OCI-LY1 (cell line): ENCODE data around the gene DENND1B.
A peak's percentile ranks its signal among the peaks of the same experiment; 100 is the strongest.

Experiments used
- H2AFZ ChIP-seq: fragments of 200-600 bp; sonication (generic), shearing (Covaris generic); 2 replicates; pipeline ENCODE4 v1.6.0; 2014; ENCODE audit warnings: antibody characterized with exemption, mild to moderate bottlenecking, low read length
- H3F3A ChIP-seq: fragments of 200-600 bp; sonication (generic), shearing (Covaris generic); 2 replicates; pipeline ENCODE4 v1.6.0; 2014; ENCODE audit warnings: mild to moderate bottlenecking, antibody characterized with exemption, low read length, moderate library complexity; ENCODE audit not compliant: insufficient read depth
- H3K27ac ChIP-seq: fragments of 200-600 bp; sonication (generic); 2 replicates; pipeline ENCODE4 v1.5.1; 2014; ENCODE audit warnings: low read length, mixed run types, mild to moderate bottlenecking, low read depth; ENCODE audit not compliant: poor library complexity, severe bottlenecking
- H3K27me3 ChIP-seq: fragments of 200-600 bp; sonication (generic); 2 replicates; pipeline ENCODE4 v1.6.0; 2014; ENCODE audit warnings: antibody characterized with exemption, mild to moderate bottlenecking, low read length, moderate library complexity; ENCODE audit not compliant: insufficient read depth
- H3K36me3 ChIP-seq: fragments of 200-600 bp; sonication (generic); 2 replicates; pipeline ENCODE4 v1.6.1; 2014; ENCODE audit warnings: mild to moderate bottlenecking, antibody characterized with exemption, low read length, moderate library complexity, mixed read lengths; ENCODE audit not compliant: insufficient read depth
- H3K4me1 ChIP-seq: fragments of 200-600 bp; sonication (generic); 2 replicates; pipeline ENCODE4 v1.5.1; 2014; ENCODE audit warnings: mild to moderate bottlenecking, low read length, moderate library complexity; ENCODE audit not compliant: insufficient read depth, severe bottlenecking
- H3K4me2 ChIP-seq: fragments of 200-600 bp; sonication (generic), shearing (Covaris generic); 2 replicates; pipeline ENCODE4 v1.6.1; 2014; ENCODE audit warnings: low read length
- H3K4me3 ChIP-seq: fragments of 200-600 bp; sonication (generic); 2 replicates; pipeline ENCODE4 v1.5.1; 2014; ENCODE audit warnings: low read length, low read depth, mild to moderate bottlenecking, mixed read lengths; ENCODE audit not compliant: poor library complexity, severe bottlenecking
- H3K79me2 ChIP-seq: fragments of 200-600 bp; shearing (Covaris generic); 2 replicates; pipeline ENCODE4 v1.6.1; 2016; ENCODE audit warnings: mixed run types, low read length, mixed read lengths; ENCODE audit not compliant: insufficient read depth
- H3K9ac ChIP-seq: fragments of 200-600 bp; sonication (generic), shearing (Covaris generic); 2 replicates; pipeline ENCODE4 v1.6.1; 2014; ENCODE audit warnings: mild to moderate bottlenecking, low read length, mixed read lengths
- H3K9me2 ChIP-seq: fragments of 200-600 bp; sonication (generic), shearing (Covaris generic); 2 replicates; pipeline ENCODE4 v1.6.1; 2014; ENCODE audit warnings: low read depth, mild to moderate bottlenecking, low read length, mixed read lengths
- H3K9me3 ChIP-seq: fragments of 200-600 bp; shearing (Covaris generic); 2 replicates; pipeline ENCODE4 v1.6.1; 2014; ENCODE audit warnings: low read length, mixed read lengths
- H4K20me1 ChIP-seq: fragments of 200-600 bp; sonication (generic), shearing (Covaris generic); 2 replicates; pipeline ENCODE4 v1.6.0; 2016; ENCODE audit warnings: mild to moderate bottlenecking, low read length; ENCODE audit not compliant: insufficient read depth
- EZH2 ChIP-seq: fragments of 200-600 bp; sonication (generic), shearing (Covaris generic); IDR thresholded peaks from 2 replicates; pipeline ENCODE4 v1.8.0; 2017; ENCODE audit warnings: borderline replicate concordance, mixed run types, mild to moderate bottlenecking, antibody characterized with exemption, low read length, moderate library complexity, mixed read lengths
- TF ChIP-seq, protein P1 (sequence below): fragments of 200-600 bp; sonication (generic), shearing (Covaris generic); IDR thresholded peaks from 2 replicates; pipeline ENCODE4 v1.5.1; 2017; ENCODE audit warnings: mild to moderate bottlenecking, antibody characterized with exemption, low read length, moderate library complexity, mixed read lengths

DENND1B gene

DNA sequence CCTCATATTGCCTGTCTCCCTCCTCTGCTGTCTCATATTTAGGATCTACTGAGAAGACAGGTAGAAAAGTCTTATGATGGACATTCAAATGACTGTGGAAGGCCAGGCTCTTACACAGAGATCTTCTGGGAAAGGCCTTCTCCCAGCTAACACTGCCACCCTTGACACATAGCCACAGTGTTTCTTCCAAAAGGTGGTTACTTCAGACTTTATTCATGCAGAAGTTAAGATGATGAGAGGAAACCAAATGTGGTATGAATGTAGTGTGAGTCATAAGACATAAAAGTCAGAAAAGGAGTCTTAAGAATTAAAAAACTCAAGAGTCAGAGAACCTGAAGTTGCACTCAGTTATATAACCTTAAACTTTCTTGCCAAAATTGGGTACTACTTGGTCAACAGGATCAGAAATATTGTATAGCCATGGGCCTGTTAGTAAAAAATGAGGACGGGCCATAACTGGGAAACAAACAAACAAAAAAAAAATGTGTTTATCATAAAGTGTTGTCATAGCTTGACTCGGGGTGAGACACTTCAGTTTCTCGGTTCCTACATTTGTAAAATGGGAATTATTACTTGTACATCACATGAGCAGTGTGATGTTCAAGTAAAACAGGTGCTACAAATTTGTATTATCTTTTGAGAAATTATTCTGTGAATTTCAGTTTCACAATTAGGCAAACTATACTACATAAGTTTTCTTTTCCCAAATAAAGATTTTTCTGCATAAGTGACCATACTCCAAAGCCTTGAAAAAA is 1.2 kb upstream of the DENND1B start:
- Histone ChIP-seq H3K27me3 (no peaks in the 10 kb centered on the region), H3K79me2 (peaks cover 30% of the 10 kb centered on the region), H2AFZ (peak overlapping the region; percentile 92; the same call in 1 of the 2 replicates), H3K9ac (peak overlapping the region; percentile 86; the same call in 1 of the 2 replicates), H3K9me3 (peaks cover 3% of the 10 kb centered on the region; the same call in 1 of the 2 replicates), H3K4me1 (peaks cover 51% of the 10 kb centered on the region), H3K4me3 (peak overlapping the region; percentile 79), H3K36me3 (0 out of 2 replicates have a peak, but pooled peaks cover 3% of the 10 kb centered on the region), H3K4me2 (peak overlapping the region; percentile 81), H4K20me1 (no peaks in the 10 kb centered on the region), H3K27ac (peak overlapping the region; percentile 94), H3F3A (peaks cover 3% of the 10 kb centered on the region; the same call in 1 of the 2 replicates), H3K9me2 (no peaks in the 10 kb centered on the region)
- TF ChIP-seq EZH2: no peak
- TF ChIP-seq, protein P1, sequence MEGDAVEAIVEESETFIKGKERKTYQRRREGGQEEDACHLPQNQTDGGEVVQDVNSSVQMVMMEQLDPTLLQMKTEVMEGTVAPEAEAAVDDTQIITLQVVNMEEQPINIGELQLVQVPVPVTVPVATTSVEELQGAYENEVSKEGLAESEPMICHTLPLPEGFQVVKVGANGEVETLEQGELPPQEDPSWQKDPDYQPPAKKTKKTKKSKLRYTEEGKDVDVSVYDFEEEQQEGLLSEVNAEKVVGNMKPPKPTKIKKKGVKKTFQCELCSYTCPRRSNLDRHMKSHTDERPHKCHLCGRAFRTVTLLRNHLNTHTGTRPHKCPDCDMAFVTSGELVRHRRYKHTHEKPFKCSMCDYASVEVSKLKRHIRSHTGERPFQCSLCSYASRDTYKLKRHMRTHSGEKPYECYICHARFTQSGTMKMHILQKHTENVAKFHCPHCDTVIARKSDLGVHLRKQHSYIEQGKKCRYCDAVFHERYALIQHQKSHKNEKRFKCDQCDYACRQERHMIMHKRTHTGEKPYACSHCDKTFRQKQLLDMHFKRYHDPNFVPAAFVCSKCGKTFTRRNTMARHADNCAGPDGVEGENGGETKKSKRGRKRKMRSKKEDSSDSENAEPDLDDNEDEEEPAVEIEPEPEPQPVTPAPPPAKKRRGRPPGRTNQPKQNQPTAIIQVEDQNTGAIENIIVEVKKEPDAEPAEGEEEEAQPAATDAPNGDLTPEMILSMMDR: no peak

DNA sequence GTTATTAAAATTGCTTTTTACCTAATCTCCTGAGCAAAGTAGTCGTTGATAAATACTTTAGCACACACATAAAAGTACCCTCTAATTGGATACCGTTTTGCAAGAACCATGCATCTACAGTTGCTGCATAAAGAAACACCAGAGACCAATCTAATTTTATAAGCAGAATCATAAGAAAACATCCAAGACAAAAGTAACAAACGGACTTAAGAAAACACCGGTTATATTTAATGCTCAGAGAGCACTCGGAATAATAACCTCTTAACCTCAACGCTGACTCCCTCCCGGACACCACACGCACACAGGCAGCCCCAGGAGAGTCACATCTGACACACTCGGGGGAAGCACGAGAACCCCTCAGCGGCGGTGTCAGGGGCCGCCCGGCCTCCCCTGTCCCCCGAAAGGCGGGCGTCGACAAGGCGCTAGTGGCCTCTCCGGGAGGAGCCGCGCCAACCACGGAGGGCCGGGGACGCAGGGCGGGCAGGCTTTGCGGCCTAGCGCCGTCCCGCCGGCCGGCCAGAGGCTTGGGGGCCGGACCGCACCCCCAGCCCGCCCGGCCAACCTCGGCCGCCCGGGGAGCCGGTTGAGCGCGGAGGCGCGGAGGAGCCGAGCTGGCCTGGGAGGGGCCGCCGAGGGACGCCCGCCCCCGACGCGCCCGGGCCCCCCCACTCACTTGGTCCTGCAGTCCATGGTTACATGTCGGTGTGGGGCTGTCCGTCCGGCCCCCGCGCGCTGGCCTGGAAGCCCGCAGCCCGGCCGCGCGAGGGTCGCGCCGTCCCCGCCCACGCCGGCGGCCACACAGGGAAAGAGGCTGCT is 606 bp downstream of the DENND1B start:
- H3K36me3 ChIP-seq: 0 out of 2 replicates have a peak, but pooled peaks cover 6% of the 10 kb centered on the region
- no peak overlapping the region for H2AFZ ChIP-seq
- no peaks in the 10 kb centered on the region for H4K20me1 ChIP-seq
- peak overlapping the region; percentile 81 for H3K4me2 ChIP-seq
- H3K27me3 ChIP-seq: no peaks in the 10 kb centered on the region
- H3K4me1 ChIP-seq: peaks cover 52% of the 10 kb centered on the region
- no peaks in the 10 kb centered on the region for H3K9me2 ChIP-seq
- H3K9me3 ChIP-seq: peaks cover 3% of the 10 kb centered on the region; the same call in 1 of the 2 replicates
- peak overlapping the region; percentile 94 for H3K27ac ChIP-seq
- H3K4me3 ChIP-seq: peak overlapping the region; percentile 79
- H3K9ac ChIP-seq: peak overlapping the region; percentile 86
- H3K79me2 ChIP-seq: peaks cover 37% of the 10 kb centered on the region
- H3F3A ChIP-seq: peaks cover 3% of the 10 kb centered on the region; the same call in 1 of the 2 replicates
- TF ChIP-seq EZH2: no peak
- TF ChIP-seq, protein P1: no peak

DNA sequence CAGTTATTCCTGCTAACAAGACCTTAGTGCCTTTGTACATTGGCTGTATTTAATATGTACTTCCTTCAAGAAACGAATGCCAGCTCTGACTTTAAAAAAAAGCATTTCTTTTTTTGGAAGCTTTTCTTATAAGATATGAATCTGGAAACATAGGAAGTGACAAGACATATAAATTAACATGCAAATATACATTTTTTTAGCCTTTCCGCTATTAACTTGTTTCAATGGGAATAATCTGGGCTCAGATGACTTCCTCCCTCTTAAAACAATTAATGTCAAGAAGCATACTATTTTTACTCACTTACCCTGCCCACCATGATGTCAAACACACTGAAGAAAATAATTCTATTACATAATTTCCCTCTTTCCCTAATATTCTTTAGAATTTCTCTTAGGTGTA is 1.4 kb downstream of the DENND1B start:
- H3K9me2 ChIP-seq: no peaks in the 10 kb centered on the region
- H3K79me2 ChIP-seq: peaks cover 42% of the 10 kb centered on the region
- peak overlapping the region; percentile 81 for H3K4me2 ChIP-seq
- H3F3A ChIP-seq: peaks cover 3% of the 10 kb centered on the region; the same call in 1 of the 2 replicates
- no peaks in the 10 kb centered on the region for H4K20me1 ChIP-seq
- H3K36me3 ChIP-seq: 0 out of 2 replicates have a peak, but pooled peaks cover 6% of the 10 kb centered on the region
- H3K9ac ChIP-seq: peak overlapping the region; percentile 86
- peak overlapping the region; percentile 94 for H3K27ac ChIP-seq
- peak overlapping the region; percentile 79 for H3K4me3 ChIP-seq
- no peaks in the 10 kb centered on the region for H3K27me3 ChIP-seq
- H2AFZ ChIP-seq: no peak overlapping the region
- no peak for TF ChIP-seq EZH2
- TF ChIP-seq, protein P1: no peak
- H3K9me3 ChIP-seq: no peaks in the 10 kb centered on the region
- peaks cover 52% of the 10 kb centered on the region for H3K4me1 ChIP-seq
